Adipocyte (in vitro differentiated cells): ENCODE results near the gene HECW1.
A peak's percentile ranks its signal among the peaks of the same experiment; 100 is the strongest.
"Not testable (repeated sequence)": the region's sequence is repeated elsewhere in the genome, so short reads cannot be mapped to it uniquely, and the experiment has no call there.

Experiments used
- DNase-seq: peaks from one replicate; pipeline ENCODE4 v3.0.0-alpha.2; 2015; ENCODE audit warnings: low read depth
- H3K27me3 ChIP-seq: replicated peaks from 2 replicates; pipeline ENCODE4 v1.7.0; 2013; ENCODE audit warnings: mild to moderate bottlenecking, low read length, moderate library complexity; ENCODE audit not compliant: control insufficient read depth, insufficient read depth
- H3K36me3 ChIP-seq: 2 replicates; pipeline ENCODE4 v1.7.0; 2013; ENCODE audit warnings: low read length, mild to moderate bottlenecking, moderate library complexity; ENCODE audit not compliant: control insufficient read depth, insufficient read depth, severe bottlenecking
- H3K4me1 ChIP-seq: 2 replicates; pipeline ENCODE4 v1.7.0; 2013; ENCODE audit warnings: mild to moderate bottlenecking, low read length, moderate library complexity; ENCODE audit not compliant: control insufficient read depth, insufficient read depth
- H3K4me3 ChIP-seq: 2 replicates; pipeline ENCODE4 v1.7.0; 2013; ENCODE audit warnings: mild to moderate bottlenecking, low read length, moderate library complexity
- H3K9ac ChIP-seq: 2 replicates; pipeline ENCODE4 v1.7.0; 2013; ENCODE audit warnings: mild to moderate bottlenecking, low read length, moderate library complexity
- H3K9me3 ChIP-seq: 2 replicates; pipeline ENCODE4 v1.7.0; 2013; ENCODE audit warnings: mild to moderate bottlenecking, low read length, moderate library complexity; ENCODE audit not compliant: control insufficient read depth

The HECW1 gene

GRCh38 chr7:43573832-43574231 lies 461.4 kb downstream of the HECW1 start:
- not testable (repeated sequence) for H3K36me3 ChIP-seq, H3K4me3 ChIP-seq, H3K9ac ChIP-seq, H3K9me3 ChIP-seq, DNase-seq, H3K27me3 ChIP-seq
- peaks cover 14% of the 10 kb centered on the region for H3K4me1 ChIP-seq

- no peak for DNase-seq
- no peaks in the 10 kb centered on the region for H3K27me3 ChIP-seq
- H3K4me3 ChIP-seq = no peak overlapping the region
- peaks cover 14% of the 10 kb centered on the region for H3K4me1 ChIP-seq
- no peaks in the 10 kb centered on the region for H3K36me3 ChIP-seq
- no peak overlapping the region for H3K9ac ChIP-seq
- H3K9me3 ChIP-seq = peaks cover 3% of the 10 kb centered on the region
Observed at GRCh38 chr7:43575506-43575905, 463.1 kb downstream of the HECW1 start.

GRCh38 chr7:43576241-43576640 lies 463.8 kb downstream of the HECW1 start:
- Histone ChIP-seq H3K4me1 (peaks cover 10% of the 10 kb centered on the region), H3K4me3 (no peak overlapping the region), H3K36me3 (no peaks in the 10 kb centered on the region), H3K9me3 (peaks cover 3% of the 10 kb centered on the region), H3K27me3 (no peaks in the 10 kb centered on the region), H3K9ac (no peak overlapping the region)
- no peak for DNase-seq

GRCh38 chr7:43577485-43577951 lies 465.1 kb downstream of the HECW1 start:
- H3K4me3 ChIP-seq = no peak overlapping the region
- H3K9me3 ChIP-seq = peaks cover 3% of the 10 kb centered on the region
- H3K27me3 ChIP-seq = no peaks in the 10 kb centered on the region
- H3K9ac ChIP-seq = no peak overlapping the region
- no peak for DNase-seq
- H3K36me3 ChIP-seq = no peaks in the 10 kb centered on the region
- peaks cover 7% of the 10 kb centered on the region for H3K4me1 ChIP-seq

- peaks cover 3% of the 10 kb centered on the region for H3K9me3 ChIP-seq
- H3K4me3 ChIP-seq = peak within 1 kb of the TSS; percentile 89
- H3K36me3 ChIP-seq = no peaks in the 10 kb centered on the region
- H3K27me3 ChIP-seq = no peaks in the 10 kb centered on the region
- peaks cover 29% of the 10 kb centered on the region for H3K4me1 ChIP-seq
- peak; percentile 97 for DNase-seq
- H3K9ac ChIP-seq = peak within 1 kb of the TSS; percentile 90
Observed at GRCh38 chr7:43582503-43583423, 470.3 kb downstream of the HECW1 start, which contains the start of gene STK17A. STK17A (plus strand) TSS chr7:43583108; CDS start chr7:43583244, 136 bp downstream.

GRCh38 chr7:43583424-43584194 lies 471.2 kb downstream of the HECW1 start:
- Histone ChIP-seq H3K4me1 (peaks cover 34% of the 10 kb centered on the region), H3K9ac (peak overlapping the region; percentile 90), H3K27me3 (no peaks in the 10 kb centered on the region), H3K9me3 (peaks cover 3% of the 10 kb centered on the region), H3K4me3 (peak overlapping the region; percentile 89), H3K36me3 (no peaks in the 10 kb centered on the region)
- peak; percentile 81 for DNase-seq

GRCh38 chr7:43584195-43584586 lies 471.7 kb downstream of the HECW1 start:
- Histone ChIP-seq H3K4me3 (peak overlapping the region; percentile 89), H3K4me1 (peaks cover 34% of the 10 kb centered on the region), H3K27me3 (no peaks in the 10 kb centered on the region), H3K9me3 (peaks cover 3% of the 10 kb centered on the region), H3K9ac (peak overlapping the region; percentile 90), H3K36me3 (no peaks in the 10 kb centered on the region)
- peak; percentile 92 for DNase-seq

GRCh38 chr7:43584733-43585132 lies 472.3 kb downstream of the HECW1 start:
- H3K27me3 ChIP-seq, DNase-seq, H3K36me3 ChIP-seq, H3K9me3 ChIP-seq: not testable (repeated sequence)
- Histone ChIP-seq H3K9ac (peak overlapping the region; percentile 90), H3K4me3 (peak overlapping the region; percentile 89), H3K4me1 (peaks cover 34% of the 10 kb centered on the region)

GRCh38 chr7:43585562-43585961 lies 473.1 kb downstream of the HECW1 start:
- Histone ChIP-seq H3K9me3 (no peaks in the 10 kb centered on the region), H3K9ac (peak overlapping the region; percentile 0), H3K4me1 (peaks cover 34% of the 10 kb centered on the region), H3K36me3 (no peaks in the 10 kb centered on the region), H3K4me3 (peak overlapping the region; percentile 89), H3K27me3 (no peaks in the 10 kb centered on the region)
- peak; percentile 88 for DNase-seq

GRCh38 chr7:43586251-43586900 lies 473.9 kb downstream of the HECW1 start:
- Histone ChIP-seq H3K9ac (no peak overlapping the region), H3K4me1 (peaks cover 35% of the 10 kb centered on the region), H3K9me3 (no peaks in the 10 kb centered on the region), H3K27me3 (no peaks in the 10 kb centered on the region), H3K4me3 (peak overlapping the region; percentile 89), H3K36me3 (no peaks in the 10 kb centered on the region)
- DNase-seq = peak; percentile 40
